DOHH2 (cell line): ENCODE results near the gene SUFU.

ENCODE experiments used
- CTCF ChIP-seq: fragments of 200-600 bp; sonication (generic); IDR thresholded peaks from one replicate; pipeline ENCODE4 v1.5.1; 2014; ENCODE audit warnings: antibody characterized with exemption, mild to moderate bottlenecking, low read depth, low read length; ENCODE audit not compliant: poor library complexity, severe bottlenecking
- EZH2phosphoT487 ChIP-seq: fragments of 200-600 bp; sonication (generic); IDR thresholded peaks from 2 replicates; pipeline ENCODE4 v1.6.1; 2017; ENCODE audit warnings: borderline replicate concordance, mild to moderate bottlenecking, antibody characterized with exemption, low read length, moderate library complexity, mixed read lengths

DNA sequence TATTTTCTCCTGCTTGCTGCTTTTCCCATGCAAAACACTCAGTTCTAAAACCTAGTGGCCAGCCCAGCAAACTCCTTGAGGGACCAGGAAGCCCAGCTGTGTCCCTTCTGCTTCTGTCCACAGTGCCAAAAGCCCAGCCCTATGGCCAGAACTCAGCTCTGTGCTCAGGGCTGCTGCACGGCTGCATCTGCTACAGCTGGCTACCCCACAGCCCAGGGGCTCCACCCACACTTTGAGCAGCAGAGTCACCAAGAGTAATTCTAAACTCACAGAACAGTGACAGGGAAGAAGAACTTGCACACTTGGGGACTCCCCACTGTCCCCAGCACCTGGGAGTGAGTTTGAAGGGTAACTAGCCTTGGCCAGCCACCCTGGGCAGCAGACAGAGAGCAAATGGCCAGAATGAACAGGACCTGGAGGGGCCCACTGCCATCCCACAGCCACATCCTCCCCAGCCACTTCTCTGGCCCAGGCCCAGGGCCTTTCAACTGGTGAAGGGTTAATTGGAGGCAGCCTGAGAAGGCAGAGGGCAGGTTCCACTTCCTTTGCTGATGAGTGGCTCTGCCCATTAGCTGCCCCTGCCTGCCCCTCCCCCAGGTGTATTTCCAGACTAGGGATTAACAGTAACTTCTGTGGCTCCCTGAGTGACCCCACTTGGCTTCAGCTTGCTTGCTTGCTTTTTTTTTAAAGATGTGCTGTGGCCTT lies 112.4 kb downstream of the SUFU start:
- TF ChIP-seq CTCF (no peak), EZH2phosphoT487 (no peak)
